ENCODE measurements around the gene MMEL1. TPM values are rescaled to one million over a fixed set of nuclear protein-coding genes. Genes with fewer than 3 reads are reported as not detected.

The MMEL1 gene
- polyA plus RNA-seq, 1 donor from 2014 or later: 5.2 TPM

- Histone ChIP-seq H3F3A (ENCODE audit: insufficient read depth, low read length, poor library complexity, severe bottlenecking) (no peaks in the 10 kb centered on the region), H3K9me3 (ENCODE audit: low read length) (no peaks in the 10 kb centered on the region), H3K36me3 (ENCODE audit: insufficient read depth, low read length) (no peaks in the 10 kb centered on the region), H3K4me3 (ENCODE audit: low read length) (no peak overlapping the region), H3K4me2 (ENCODE audit: low read length) (no peak overlapping the region), H3K27ac (ENCODE audit: low read length) (no peak overlapping the region), H3K79me2 (replicated peaks; ENCODE audit: insufficient read depth, low read length) (no peaks in the 10 kb centered on the region), H3K9ac (ENCODE audit: low read length) (no peak overlapping the region), H3K27me3 (ENCODE audit: insufficient read depth, low read depth, low read length) (no peaks in the 10 kb centered on the region), H3K9me2 (ENCODE audit: insufficient read depth, low read length) (no peaks in the 10 kb centered on the region), H4K20me1 (ENCODE audit: insufficient read depth) (no peaks in the 10 kb centered on the region), H2AFZ (ENCODE audit: low read depth, low read length) (no peak overlapping the region)
- no peak for TF ChIP-seq EP300 (conservative IDR thresholded peaks at IDR 0.05; ENCODE audit: poor library complexity, severe bottlenecking)
- TF ChIP-seq, protein P1, sequence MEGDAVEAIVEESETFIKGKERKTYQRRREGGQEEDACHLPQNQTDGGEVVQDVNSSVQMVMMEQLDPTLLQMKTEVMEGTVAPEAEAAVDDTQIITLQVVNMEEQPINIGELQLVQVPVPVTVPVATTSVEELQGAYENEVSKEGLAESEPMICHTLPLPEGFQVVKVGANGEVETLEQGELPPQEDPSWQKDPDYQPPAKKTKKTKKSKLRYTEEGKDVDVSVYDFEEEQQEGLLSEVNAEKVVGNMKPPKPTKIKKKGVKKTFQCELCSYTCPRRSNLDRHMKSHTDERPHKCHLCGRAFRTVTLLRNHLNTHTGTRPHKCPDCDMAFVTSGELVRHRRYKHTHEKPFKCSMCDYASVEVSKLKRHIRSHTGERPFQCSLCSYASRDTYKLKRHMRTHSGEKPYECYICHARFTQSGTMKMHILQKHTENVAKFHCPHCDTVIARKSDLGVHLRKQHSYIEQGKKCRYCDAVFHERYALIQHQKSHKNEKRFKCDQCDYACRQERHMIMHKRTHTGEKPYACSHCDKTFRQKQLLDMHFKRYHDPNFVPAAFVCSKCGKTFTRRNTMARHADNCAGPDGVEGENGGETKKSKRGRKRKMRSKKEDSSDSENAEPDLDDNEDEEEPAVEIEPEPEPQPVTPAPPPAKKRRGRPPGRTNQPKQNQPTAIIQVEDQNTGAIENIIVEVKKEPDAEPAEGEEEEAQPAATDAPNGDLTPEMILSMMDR (IDR thresholded peaks at IDR 0.05; ENCODE audit: poor library complexity, severe bottlenecking): no peak
- no peak for TF ChIP-seq SMC3 (conservative IDR thresholded peaks at IDR 0.05; ENCODE audit: poor library complexity)
- no peak for TF ChIP-seq POLR2AphosphoS5 (IDR thresholded peaks at IDR 0.05)
- TF ChIP-seq EZH2 (IDR thresholded peaks at IDR 0.05; ENCODE audit: borderline replicate concordance, insufficient read depth, low read length, poor library complexity, severe bottlenecking): no peak
- no peak for TF ChIP-seq TAF1 (IDR thresholded peaks at IDR 0.05; ENCODE audit: low read depth)
- TF ChIP-seq RAD21 (conservative IDR thresholded peaks at IDR 0.05): no peak
- TF ChIP-seq MXI1 (conservative IDR thresholded peaks at IDR 0.05; ENCODE audit: poor library complexity, severe bottlenecking): no peak
- TF ChIP-seq, protein P2, sequence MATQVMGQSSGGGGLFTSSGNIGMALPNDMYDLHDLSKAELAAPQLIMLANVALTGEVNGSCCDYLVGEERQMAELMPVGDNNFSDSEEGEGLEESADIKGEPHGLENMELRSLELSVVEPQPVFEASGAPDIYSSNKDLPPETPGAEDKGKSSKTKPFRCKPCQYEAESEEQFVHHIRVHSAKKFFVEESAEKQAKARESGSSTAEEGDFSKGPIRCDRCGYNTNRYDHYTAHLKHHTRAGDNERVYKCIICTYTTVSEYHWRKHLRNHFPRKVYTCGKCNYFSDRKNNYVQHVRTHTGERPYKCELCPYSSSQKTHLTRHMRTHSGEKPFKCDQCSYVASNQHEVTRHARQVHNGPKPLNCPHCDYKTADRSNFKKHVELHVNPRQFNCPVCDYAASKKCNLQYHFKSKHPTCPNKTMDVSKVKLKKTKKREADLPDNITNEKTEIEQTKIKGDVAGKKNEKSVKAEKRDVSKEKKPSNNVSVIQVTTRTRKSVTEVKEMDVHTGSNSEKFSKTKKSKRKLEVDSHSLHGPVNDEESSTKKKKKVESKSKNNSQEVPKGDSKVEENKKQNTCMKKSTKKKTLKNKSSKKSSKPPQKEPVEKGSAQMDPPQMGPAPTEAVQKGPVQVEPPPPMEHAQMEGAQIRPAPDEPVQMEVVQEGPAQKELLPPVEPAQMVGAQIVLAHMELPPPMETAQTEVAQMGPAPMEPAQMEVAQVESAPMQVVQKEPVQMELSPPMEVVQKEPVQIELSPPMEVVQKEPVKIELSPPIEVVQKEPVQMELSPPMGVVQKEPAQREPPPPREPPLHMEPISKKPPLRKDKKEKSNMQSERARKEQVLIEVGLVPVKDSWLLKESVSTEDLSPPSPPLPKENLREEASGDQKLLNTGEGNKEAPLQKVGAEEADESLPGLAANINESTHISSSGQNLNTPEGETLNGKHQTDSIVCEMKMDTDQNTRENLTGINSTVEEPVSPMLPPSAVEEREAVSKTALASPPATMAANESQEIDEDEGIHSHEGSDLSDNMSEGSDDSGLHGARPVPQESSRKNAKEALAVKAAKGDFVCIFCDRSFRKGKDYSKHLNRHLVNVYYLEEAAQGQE (IDR thresholded peaks at IDR 0.05; ENCODE audit: borderline replicate concordance): no peak
These were observed 44.0 kb downstream of the MMEL1 start for GRCh38 chr1:2588661-2589430.

GRCh38 chr1:2587860-2588571, 44.8 kb downstream of the MMEL1 start:
- Histone ChIP-seq H3F3A (ENCODE audit: insufficient read depth, low read length, poor library complexity, severe bottlenecking) (no peaks in the 10 kb centered on the region), H2AFZ (ENCODE audit: low read depth, low read length) (no peak overlapping the region), H3K9ac (ENCODE audit: low read length) (peak overlapping the region; percentile 85), H3K36me3 (ENCODE audit: insufficient read depth, low read length) (no peaks in the 10 kb centered on the region), H3K9me2 (ENCODE audit: insufficient read depth, low read length) (no peaks in the 10 kb centered on the region), H3K4me2 (ENCODE audit: low read length) (peak overlapping the region; percentile 57), H3K79me2 (replicated peaks; ENCODE audit: insufficient read depth, low read length) (no peaks in the 10 kb centered on the region), H3K4me3 (ENCODE audit: low read length) (peak overlapping the region; percentile 95), H3K27ac (ENCODE audit: low read length) (no peak overlapping the region), H4K20me1 (ENCODE audit: insufficient read depth) (no peaks in the 10 kb centered on the region), H3K27me3 (ENCODE audit: insufficient read depth, low read depth, low read length) (no peaks in the 10 kb centered on the region), H3K9me3 (ENCODE audit: low read length) (no peaks in the 10 kb centered on the region)
- TF ChIP-seq, protein P1 (IDR thresholded peaks at IDR 0.05; ENCODE audit: poor library complexity, severe bottlenecking): no peak
- TF ChIP-seq EP300 (conservative IDR thresholded peaks at IDR 0.05; ENCODE audit: poor library complexity, severe bottlenecking) (no peak), EZH2 (IDR thresholded peaks at IDR 0.05; ENCODE audit: borderline replicate concordance, insufficient read depth, low read length, poor library complexity, severe bottlenecking) (no peak), TAF1 (IDR thresholded peaks at IDR 0.05; ENCODE audit: low read depth) (no peak), MXI1 (conservative IDR thresholded peaks at IDR 0.05; ENCODE audit: poor library complexity, severe bottlenecking) (no peak), RAD21 (conservative IDR thresholded peaks at IDR 0.05) (no peak), SMC3 (conservative IDR thresholded peaks at IDR 0.05; ENCODE audit: poor library complexity) (no peak), POLR2AphosphoS5 (IDR thresholded peaks at IDR 0.05) (no peak)
- TF ChIP-seq, protein P2 (IDR thresholded peaks at IDR 0.05; ENCODE audit: borderline replicate concordance): no peak
